ENCODE results near the gene TBC1D5.
"Not testable (repeated sequence)": the region's sequence is repeated elsewhere in the genome, so short reads cannot be mapped to it uniquely, and the experiment has no call there.

Gene TBC1D5

GRCh38 chr3:17639765-17640164 lies 102.7 kb downstream of the TBC1D5 start:
- peak; percentile 37 for DNase-seq

GRCh38 chr3:17639257-17639656 lies 103.2 kb downstream of the TBC1D5 start:
- DNase-seq, result no peak

- no peak for DNase-seq
Measured at GRCh38 chr3:17638356-17638755, 104.1 kb downstream of the TBC1D5 start.

- not testable (repeated sequence) for DNase-seq
Measured at GRCh38 chr3:17635675-17636074, 106.8 kb downstream of the TBC1D5 start.

- no peak for DNase-seq
Measured at GRCh38 chr3:17634964-17635363, 107.5 kb downstream of the TBC1D5 start.

GRCh38 chr3:17634201-17634600 lies 108.2 kb downstream of the TBC1D5 start:
- DNase-seq, result no peak

GRCh38 chr3:17632401-17633100 lies 109.9 kb downstream of the TBC1D5 start:
- DNase-seq, result no peak

- no peak for DNase-seq
Measured at GRCh38 chr3:17631609-17632008, 110.8 kb downstream of the TBC1D5 start.

- DNase-seq, result no peak
Measured at GRCh38 chr3:17629400-17629799, 113.0 kb downstream of the TBC1D5 start.

- no peak for DNase-seq
Measured at GRCh38 chr3:17626395-17626794, 116.0 kb downstream of the TBC1D5 start.

- DNase-seq, result no peak
Measured at GRCh38 chr3:17625133-17625532, 117.3 kb downstream of the TBC1D5 start.

GRCh38 chr3:17623464-17623863 lies 119.0 kb downstream of the TBC1D5 start:
- DNase-seq, result no peak

- DNase-seq, result no peak
Measured at GRCh38 chr3:17619968-17620367, 122.5 kb downstream of the TBC1D5 start.

GRCh38 chr3:17613017-17613416 lies 129.4 kb downstream of the TBC1D5 start:
- DNase-seq, result not testable (repeated sequence)

GRCh38 chr3:17607905-17608304 lies 134.5 kb downstream of the TBC1D5 start:
- DNase-seq, result no peak

- no peak for DNase-seq
Measured at GRCh38 chr3:17605934-17606333, 136.5 kb downstream of the TBC1D5 start.

- DNase-seq, result no peak
Measured at GRCh38 chr3:17605032-17605431, 137.4 kb downstream of the TBC1D5 start.

GRCh38 chr3:17602126-17602525 lies 140.3 kb downstream of the TBC1D5 start:
- DNase-seq, result no peak

- DNase-seq, result no peak
Measured at GRCh38 chr3:17592956-17593355, 149.5 kb downstream of the TBC1D5 start.

GRCh38 chr3:17590465-17590864 lies 152.0 kb downstream of the TBC1D5 start:
- no peak for DNase-seq

- DNase-seq, result no peak
Measured at GRCh38 chr3:17589888-17590287, 152.5 kb downstream of the TBC1D5 start.

- no peak for DNase-seq
Measured at GRCh38 chr3:17588422-17588821, 154.0 kb downstream of the TBC1D5 start.

GRCh38 chr3:17585394-17586325 lies 156.8 kb downstream of the TBC1D5 start:
- DNase-seq, result no peak

GRCh38 chr3:17584066-17584465 lies 158.4 kb downstream of the TBC1D5 start:
- no peak for DNase-seq

Measured in NCI-H146 (cell line).